ENCODE data around the gene ID3.
A peak's percentile ranks its signal among the peaks of the same experiment; 100 is the strongest.
"Not testable (repeated sequence)": the region's sequence is repeated elsewhere in the genome, so short reads cannot be mapped to it uniquely, and the experiment has no call there.

Gene ID3

GRCh38 chr1:23590058-23590783 is 30.9 kb upstream of the ID3 start:
- H3K27ac ChIP-seq = peak overlapping the region; percentile 95
- POLR2A ChIA-PET (ENCODE audit: low non-redundant PET) = no interaction called here
- CTCF ChIA-PET = interaction anchor here (1.6 kb wide), 1 partner anchor 45 kb away, joined by 5 read pairs; no protein-coding TSS in a partner anchor
- no peak for TF ChIP-seq CTCF (conservative IDR thresholded peaks at IDR 0.05; ENCODE audit: low read depth)
- no peak for DNase-seq (ENCODE audit: low spot score)

- CTCF ChIA-PET = interaction anchor here (1.6 kb wide), 1 partner anchor 46 kb away, joined by 5 read pairs; no protein-coding TSS in a partner anchor
- POLR2A ChIA-PET (ENCODE audit: low non-redundant PET) = no interaction called here
- DNase-seq (ENCODE audit: low spot score) = no peak
- peak overlapping the region; percentile 97 for H3K27ac ChIP-seq
- no peak for TF ChIP-seq CTCF (conservative IDR thresholded peaks at IDR 0.05; ENCODE audit: low read depth)
Observed at GRCh38 chr1:23589585-23589986, 30.3 kb upstream of the ID3 start.

GRCh38 chr1:23588749-23589548 is 29.6 kb upstream of the ID3 start:
- no peak for TF ChIP-seq CTCF (conservative IDR thresholded peaks at IDR 0.05; ENCODE audit: low read depth)
- H3K27ac ChIP-seq = peak overlapping the region; percentile 97
- ChIA-PET POLR2A (ENCODE audit: low non-redundant PET) (no interaction called here), CTCF (no interaction called here)
- peak; percentile 32 for DNase-seq (ENCODE audit: low spot score)

GRCh38 chr1:23585321-23586022 is 26.2 kb upstream of the ID3 start:
- H3K27ac ChIP-seq = peak overlapping the region; percentile 97
- POLR2A ChIA-PET (ENCODE audit: low non-redundant PET) = no interaction called here
- TF ChIP-seq CTCF (conservative IDR thresholded peaks at IDR 0.05; ENCODE audit: low read depth) = no peak
- CTCF ChIA-PET = interaction anchor here (0.6 to 1.0 kb wide), 2 partner anchors 20 to 39 kb away, joined by 3 to 4 read pairs; no protein-coding TSS in a partner anchor
- DNase-seq (ENCODE audit: low spot score) = peak; percentile 86

GRCh38 chr1:23583727-23584126 is 24.4 kb upstream of the ID3 start:
- CTCF ChIA-PET; H3K27ac ChIP-seq; DNase-seq (ENCODE audit: low spot score): not testable (repeated sequence)
- POLR2A ChIA-PET (ENCODE audit: low non-redundant PET) = interaction anchor here (0.6 kb wide), 1 partner anchor 77 kb away, joined by 3 read pairs; no protein-coding TSS in a partner anchor

GRCh38 chr1:23582820-23583219 is 23.5 kb upstream of the ID3 start:
- H3K27ac ChIP-seq = peak overlapping the region; percentile 44
- POLR2A ChIA-PET (ENCODE audit: low non-redundant PET) = no interaction called here

More at GRCh38 chr1:23582820-23583219, 23.5 kb upstream of the ID3 start:
- DNase-seq (ENCODE audit: low spot score) = no peak
- CTCF ChIA-PET = no interaction called here
- TF ChIP-seq CTCF (conservative IDR thresholded peaks at IDR 0.05; ENCODE audit: low read depth) = no peak
